T-helper 2 cell treated with Interferon-gamma antibody and Interleukin-4, amounts not matched to agents 100 ng/mL and 5 ng/mL, for 36 hours (primary cell): Measurements from ENCODE around the gene MLC1. TPM values are rescaled to one million over a fixed set of nuclear protein-coding genes. Genes with fewer than 3 reads are reported as not detected.

Source experiments
- intact Hi-C: fragments of 100-400 bp; cut with micrococcal nuclease; formaldehyde crosslinking; loops from one replicate; pipeline ENCODE4 v1.15.1; 2023
- total RNA-seq: library from RNA; stranded (reverse); gene quantifications from 2 replicates; pipeline ENCODE4 v1.2.3, GENCODE V29; 2022

The MLC1 gene
- total RNA-seq, 1 donor from 2014 or later: 0.32 TPM

DNA sequence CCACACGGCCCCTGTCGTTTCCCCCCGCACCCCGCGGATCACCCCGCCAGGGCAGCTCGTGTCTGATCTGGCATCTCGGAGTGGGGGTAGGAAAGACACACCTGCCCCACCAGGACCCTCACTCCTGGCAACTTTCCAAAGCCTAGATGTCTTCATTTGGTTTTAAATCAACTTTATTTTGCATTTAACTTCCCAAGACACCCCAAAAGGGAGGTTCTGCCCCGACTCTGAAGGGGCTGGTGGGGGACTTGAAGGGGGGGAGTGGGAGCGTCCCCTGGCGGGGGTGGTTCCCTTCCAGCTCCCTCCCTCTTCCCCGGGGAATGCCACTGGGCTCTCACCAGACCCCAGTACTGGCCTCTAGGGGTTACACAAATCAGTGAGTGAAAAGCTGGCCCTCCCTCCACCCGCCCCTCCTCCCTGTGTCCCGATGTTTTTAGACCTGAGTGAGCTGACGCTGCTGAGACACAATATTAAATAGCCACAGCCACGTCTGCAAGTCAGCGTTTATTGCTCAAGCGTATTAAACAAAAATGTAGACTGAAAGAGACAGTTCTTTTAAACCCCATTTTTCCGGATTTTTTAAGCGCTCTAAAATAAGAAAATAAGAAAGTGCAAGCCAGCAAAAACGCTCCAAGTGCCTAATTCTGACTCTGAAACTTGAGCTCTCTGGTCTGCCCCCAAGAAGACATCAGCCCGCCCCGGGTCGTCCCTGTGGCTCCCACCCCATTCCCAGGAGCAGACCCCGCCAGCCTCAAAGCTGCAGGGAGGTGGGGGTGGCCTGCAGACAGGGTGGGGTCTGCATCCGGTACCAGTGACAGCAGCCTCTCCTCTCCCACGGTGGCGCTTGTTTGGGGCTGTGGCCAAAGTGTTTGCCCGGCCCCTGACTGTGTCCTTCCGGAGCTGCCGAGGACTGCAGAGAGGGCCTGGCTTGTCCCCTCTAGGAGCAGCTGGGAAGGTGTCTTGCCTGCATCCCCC lies 26.0 kb downstream of the MLC1 start:
- intact Hi-C loops: no loop called here

DNA sequence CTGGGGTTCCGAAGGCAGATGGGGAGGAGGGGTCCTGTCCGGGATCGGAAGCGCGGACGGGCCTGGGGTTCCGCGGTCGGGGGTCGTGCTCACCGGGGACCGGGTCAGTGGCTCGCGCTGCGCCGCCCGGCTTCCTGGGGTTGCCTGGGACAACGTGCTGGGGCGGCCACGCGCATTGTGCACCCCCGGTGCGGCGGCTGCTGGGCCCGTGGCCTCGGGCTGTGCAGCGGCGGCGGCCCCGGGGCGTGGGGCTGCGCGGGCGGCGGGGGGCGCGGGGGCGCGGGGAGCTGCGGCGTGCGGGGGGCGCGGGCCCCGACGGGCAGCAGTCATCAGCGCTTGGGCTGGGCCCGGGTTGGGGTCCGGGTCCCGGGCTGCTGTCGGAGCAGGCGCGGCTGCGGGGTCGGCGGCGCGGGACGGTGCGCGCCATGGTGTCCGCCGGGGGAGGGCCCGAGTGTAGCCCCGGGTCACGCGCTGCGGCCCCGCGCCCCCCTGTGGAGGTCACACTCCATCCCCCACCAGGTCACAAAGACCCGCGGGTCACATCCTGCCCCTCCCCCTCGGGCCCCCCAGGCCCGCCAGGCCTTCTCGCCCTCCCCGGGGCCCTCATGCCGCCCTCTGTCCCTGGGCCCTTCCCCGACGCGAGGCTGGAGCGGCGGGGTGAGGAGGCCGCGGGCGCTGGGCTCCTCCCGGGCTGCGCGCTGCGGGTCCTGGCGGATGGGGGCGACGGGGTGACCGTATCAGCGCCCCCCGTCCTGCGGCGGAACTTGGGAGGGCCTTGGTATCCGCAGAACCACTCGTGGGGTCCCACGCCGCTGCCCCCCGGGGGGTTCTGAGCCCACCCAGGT lies 26.9 kb downstream of the MLC1 start, which contains the start of gene TTLL8:
TTLL8 (minus strand) TSS at position 238 of the 845 bp plus-strand sequence.
- intact Hi-C loops: no loop called here

DNA sequence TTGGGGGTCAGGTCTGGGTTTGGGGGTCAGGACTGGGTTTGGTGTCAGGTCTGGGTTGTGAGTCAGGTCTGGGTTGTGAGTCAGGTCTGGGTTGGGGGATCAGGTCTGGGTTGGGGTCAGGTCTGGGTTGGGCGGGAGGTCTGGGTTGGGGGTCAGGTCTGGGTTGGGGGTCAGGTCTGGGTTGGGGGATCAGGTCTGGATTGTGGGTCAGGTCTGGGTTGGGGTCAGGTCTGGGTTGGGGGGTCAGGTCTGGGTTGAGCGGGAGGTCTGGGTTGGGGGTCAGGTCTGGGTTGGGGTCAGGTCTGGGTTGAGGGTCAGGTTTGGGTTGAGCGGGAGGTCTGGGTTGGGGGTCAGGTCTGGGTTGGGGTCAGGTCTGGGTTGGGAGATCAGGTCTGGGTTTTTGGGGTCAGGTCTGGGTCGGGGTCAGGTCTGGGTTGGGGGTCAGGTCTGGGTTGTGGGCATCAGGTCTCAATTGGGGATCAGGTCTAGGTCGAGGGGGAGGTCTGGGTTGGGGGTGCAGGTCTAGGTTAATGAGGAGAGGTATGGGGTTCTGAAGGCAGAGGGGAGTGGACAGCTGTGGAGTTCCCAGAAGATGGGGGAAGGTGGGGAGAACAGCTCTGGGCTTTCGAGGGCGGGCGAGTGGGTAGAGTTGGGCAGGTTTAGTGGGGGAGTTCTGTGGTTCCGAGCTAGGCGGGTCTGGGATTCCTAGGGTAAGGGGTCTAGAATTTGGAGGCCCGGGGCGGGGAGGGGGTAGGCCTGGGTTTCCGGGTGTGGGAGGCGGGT lies 27.8 kb downstream of the MLC1 start:
- intact Hi-C loops: no loop called here

DNA sequence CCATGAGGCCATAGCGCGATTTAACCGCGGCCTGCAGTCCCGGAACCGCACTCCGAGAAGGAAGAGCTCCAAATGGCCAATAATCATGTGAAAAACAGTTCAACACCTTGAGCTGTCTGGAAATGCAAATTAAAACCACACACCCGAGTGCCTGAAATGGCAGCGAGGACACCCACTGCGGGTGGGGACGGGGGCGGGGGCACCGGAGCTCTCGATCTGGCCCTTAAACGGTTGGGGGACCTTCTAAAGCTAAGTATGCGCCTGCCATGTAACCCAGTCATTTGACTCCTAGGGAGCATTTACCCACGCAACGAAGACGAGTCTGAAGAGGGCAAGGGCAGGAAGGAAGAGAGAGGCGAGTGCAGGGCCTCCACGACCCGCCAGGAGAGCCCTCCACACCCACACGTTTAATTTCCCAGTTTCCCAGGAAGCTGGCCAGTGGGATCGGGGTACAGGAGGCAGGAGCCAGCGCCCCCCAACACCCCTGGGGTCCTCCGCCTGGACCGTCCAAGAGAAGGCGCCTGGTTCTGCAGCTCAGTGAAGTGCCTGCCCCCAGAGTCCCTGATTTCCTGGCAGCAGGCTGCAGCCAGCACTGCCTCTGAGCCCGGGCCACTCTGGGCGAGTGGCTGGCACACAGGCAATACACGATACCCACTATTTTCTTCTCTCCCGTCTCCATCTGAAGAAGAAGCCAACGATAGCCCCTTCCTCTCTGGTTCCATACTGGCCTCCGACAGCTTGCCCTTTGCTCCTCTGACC lies 28.8 kb downstream of the MLC1 start:
- intact Hi-C loops: no loop called here

DNA sequence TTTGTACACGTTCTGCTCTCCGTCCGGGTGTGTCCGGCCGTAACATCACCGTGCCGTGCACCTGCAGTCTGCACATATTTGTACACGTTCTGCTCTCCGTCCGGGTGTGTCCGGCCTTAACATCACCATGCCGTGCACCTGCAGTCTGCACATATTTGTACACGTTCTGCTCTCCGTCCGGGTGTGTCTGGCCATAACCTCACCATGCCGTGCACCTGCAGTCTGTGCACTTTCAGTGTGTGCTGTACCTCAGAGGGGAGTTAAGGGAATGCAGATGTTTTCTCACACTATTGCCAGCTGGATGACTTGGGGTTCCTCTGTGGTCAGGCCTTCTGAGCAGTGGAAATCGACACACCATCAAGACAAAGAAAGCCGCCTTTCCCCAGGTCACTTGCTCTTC lies 31.4 kb downstream of the MLC1 start:
- intact Hi-C loops: no loop called here

DNA sequence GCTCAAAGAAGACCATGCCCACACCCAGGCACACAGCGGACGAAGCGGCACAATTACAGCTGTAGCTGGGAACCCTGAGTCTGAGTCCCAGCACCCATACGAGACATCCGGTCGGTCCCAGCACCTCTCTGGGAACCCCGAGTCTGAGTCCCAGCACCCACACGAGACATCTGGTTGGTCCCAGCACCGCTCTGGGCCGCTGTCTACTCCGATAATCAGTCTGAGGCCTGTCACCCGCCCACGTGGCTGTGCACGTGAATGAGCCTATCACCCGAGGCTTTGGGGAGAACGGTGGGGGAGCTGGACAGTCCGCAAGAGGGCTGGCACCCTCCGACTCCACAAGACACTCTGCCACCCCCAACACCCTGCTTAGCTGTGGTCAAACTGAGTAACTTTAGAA lies 33.3 kb downstream of the MLC1 start:
- intact Hi-C loops: no loop called here

DNA sequence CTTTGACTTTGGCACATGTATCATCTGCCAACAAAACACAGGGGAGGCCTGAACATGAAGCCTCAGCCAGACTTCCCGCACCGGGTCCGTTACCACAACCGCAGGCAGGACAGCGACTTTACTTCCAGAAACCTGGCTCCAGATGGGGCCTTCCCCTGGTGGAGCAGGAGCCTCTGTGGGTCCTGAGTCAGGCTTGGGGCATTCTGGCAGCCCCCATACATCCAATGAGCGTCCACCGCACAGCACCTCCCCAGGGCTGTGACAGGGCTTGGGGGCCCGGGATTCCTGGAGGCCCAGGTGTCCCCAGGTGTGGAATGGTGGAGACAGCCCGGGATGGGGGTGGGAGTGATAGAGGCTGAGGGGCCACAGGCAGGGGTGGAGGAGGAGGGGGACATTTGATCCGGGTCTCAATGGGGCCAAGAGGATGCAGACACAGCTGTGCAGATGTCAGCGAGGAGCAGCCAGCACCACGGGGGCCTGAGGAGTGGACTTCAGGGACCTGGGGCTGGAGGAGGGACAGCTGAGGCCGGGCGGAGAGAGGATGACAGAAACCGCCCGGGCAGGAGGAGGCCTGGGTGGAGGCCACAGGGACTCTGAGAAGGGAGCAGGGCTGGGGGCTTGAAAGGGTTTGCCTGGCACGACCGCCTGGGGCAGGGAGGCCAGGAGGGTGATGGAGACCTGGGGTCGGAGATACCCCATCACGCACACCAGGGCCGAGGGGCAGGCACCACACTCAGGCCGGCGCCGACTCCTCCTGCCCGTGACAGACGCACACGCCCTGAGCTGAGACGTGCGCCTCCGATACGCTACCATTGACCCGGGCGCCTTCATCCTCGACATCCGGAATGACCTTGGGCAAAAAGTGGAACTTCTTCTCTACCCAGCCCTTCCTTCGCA lies 35.7 kb downstream of the MLC1 start:
- intact Hi-C loops: no loop called here

DNA sequence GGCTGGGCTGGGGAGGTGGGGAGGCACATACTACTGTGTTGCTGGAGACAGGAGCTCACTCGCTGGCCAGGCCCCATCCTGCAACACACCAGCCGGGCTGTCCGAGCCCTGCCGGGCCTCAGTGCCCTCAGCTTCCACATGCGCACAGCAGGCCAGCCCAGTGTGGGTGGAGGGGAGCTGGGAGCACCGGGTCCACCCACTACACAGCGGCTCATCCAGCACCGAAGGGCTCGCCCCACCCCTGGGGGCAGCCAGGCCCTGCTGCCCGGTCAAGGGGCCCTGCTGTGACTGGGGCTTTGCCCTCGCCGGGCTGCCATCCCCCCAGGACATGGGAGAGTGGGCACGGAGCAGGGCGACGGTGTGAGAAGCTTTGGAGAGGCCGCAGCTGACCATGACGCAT lies 36.4 kb downstream of the MLC1 start:
- intact Hi-C loops: no loop called here

DNA sequence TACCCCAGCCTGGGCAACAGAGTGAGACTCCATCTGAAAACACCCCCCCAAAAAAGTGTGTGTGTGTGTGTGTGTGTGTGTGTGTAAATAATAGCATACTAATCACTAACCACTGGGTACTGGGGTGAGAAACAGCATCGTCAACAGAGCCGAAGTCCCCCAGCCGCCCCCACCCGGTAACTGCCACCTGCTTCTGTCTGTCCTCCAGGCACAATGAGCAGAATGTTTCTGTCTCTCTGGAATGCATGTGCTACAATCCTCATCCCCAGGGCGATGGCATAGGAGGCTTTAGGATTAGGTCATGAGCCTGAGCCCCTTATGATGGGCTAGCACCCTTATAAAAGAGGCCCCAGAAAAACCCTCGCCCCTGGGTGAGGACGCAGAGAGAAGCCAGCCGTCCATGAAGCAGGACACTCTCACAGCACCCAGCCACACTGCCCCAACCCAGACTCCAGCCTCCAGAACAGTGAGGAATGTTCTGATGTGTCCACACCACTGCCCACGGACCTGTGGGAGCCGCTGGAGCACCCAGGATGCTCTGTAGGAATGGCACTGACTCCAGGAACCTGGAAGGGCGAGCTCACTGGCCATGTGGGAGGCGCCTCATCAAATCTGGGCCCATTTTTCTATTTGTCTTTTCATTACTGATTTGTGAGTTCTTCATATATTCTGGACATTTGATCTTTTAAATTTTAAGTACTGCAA lies 37.0 kb downstream of the MLC1 start:
- intact Hi-C loops: no loop called here

DNA sequence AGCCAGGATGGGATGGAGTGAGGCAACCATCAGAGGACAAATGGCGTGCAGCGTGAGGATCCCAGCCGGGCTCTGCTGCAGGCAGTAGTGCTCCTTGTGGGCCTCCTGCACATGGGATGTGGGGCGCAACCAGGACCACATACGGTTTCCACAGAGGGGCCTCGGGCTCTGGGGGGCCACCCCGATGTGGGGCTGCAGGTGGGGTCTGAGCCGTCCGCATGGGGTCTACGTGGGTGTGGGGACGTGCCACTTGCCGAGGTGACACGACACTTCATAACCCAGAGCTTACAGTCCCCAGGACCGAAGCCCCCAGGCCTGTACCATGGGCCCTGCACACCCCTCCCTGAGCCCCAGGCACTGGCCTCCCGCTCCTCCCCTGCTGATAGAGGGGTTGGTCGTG lies 37.9 kb downstream of the MLC1 start:
- intact Hi-C loops: no loop called here

DNA sequence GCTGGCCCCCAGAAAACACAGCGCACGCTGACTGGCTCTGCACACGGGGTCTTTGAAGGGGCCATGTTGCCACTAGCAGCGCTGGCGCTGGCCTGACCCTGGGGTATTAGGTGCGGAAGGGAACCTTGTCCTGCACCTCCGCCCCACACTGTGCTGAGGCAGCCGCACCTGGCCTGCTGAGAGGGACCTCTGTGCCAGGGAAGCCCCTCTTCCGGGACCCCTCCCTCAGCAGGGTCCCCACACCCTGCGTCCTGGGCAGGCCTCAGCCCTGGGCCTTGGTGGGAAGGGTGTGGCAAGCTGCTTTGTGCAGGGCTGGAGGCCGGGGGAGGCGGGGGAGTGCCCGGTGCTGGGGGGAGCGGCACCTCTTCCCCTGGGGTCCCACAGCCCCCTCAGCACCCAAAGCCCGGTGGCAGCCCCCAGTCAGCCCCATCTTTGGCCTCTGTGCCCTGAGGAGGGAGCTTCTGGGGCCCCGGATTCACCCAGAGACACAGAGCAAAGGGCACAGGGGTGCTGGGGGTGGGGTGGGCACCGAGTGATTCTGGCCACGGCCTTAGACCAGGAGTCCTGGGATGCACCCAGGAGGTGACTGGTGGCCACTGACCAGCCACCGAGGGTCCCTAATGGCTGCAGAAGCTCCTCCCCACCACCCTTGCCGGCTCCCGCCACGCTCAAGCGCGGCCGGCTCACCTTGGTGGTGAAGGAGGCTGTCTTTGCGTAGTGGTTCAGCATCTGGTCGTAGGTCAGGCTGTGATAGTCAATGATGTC lies 38.6 kb downstream of the MLC1 start:
- intact Hi-C loops: no loop called here

DNA sequence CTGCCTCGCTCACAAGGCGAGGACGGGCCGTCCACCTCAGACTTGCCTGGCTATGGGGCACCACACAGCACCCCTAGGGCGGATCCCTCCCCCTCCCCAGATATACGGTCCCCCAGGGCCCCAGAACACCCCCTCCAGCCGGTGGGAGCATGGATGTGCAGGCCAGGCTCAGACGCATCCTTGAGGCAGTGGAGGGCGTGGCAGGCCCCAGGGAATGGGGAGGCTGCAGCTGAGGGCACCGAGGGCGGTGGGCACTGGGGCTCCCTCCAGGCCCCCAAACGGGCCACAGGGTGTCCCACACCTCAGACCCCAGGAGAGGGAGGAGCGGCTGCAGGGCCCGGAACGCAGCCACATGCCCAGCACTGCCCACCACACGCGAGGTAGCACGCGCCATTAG lies 39.2 kb downstream of the MLC1 start:
- intact Hi-C loops: no loop called here

DNA sequence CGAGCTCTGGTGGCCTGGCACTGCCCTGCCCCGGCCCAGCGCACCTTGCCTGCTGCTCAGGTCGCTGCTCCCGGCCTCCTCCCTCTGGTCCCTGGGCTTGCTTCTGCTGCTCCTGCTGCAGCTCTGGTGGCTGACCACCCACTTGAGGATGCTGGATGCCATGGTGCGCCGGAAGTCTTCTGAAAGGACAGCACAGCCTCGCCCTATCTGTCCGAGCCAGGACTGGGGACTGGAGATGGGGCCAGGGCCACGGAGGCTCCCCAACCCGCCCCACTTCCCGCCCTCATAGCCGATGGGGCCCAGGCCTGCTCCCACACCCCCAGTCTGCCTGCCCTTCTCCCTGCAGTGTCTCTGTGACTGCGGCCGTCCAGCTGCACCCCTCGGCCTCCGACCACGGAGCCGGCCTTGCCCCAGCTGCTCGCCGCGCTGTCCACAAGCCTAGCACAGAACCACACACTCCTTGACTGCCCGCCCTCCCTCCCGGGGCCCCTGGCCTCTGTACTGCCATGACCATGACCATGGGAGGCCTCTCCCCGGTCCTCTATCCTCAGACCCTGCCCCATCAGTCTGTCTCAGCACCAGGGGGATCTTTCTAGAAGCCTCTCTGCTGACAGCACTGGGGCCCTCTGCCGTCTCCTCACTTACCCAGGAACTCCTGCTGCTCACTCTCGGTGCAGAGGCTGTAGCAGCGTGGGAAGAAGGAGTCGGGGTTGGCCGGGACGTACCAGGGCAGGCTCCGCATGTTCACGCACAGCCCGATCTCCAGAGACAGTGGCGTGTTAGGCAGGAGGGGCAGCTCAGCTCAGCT lies 39.8 kb downstream of the MLC1 start:
- intact Hi-C loops: no loop called here

DNA sequence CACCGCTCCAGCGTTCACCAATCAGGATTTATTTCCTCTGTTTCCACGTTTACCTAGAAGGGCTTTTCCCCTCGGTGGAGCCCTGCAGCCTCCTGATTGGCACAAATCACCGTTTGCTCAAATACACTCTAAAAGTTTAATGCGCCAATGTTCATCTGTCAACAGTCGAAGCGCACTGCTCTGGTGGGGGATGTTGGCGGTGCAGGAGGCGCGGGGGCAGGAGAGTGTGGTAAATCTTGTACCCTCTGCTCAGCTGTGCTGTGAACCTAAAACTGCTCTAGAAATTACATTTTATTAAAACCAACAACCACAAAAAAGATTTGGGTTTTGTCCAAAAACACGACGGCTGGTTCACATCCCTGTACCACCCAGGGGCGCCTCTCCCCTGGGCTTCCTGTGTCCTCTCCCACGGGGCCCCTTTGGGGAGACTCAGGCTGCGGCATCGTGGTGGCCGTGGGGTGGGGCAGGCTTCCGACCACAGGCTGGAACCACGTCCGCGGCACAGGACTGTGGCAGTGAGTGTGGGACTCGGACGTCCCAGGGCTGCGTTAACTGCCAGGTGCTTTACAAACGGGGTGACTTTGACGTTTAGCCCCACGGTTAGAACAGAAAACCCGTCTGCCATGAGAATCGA lies 40.6 kb downstream of the MLC1 start:
- intact Hi-C loops: no loop called here

DNA sequence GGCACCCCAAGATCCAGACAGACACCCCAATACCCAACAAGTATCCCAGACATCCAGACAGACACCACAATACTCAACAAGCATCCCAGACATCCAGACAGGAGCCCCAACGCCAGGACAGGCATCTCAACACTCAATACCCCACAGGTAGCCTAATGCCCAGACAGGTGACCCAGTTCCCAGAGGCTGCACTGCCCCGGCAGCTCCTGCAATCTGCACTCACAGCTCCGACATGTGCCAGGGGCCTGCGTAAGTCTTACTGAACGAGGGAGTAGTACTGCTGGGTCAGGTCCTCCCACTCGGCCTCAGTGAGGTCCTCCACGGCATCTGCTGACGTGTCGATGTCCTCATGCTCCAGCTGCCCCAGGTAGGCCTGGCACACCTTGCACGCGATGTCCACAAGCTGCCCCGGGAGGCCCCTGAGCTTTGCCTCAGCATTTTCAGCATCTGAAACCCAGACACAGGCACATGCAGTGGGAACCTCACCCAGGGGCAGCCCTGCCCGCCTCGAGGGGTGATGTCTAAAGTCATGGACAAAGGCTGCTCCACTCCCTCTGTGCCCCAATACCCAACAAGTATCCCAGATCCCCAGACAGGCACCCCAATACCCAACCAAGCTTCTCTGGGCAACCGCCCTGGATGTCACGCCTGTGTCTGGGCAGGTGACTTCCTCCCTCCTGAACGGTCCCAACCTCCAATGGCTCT lies 43.7 kb downstream of the MLC1 start:
- intact Hi-C loops: no loop called here

DNA sequence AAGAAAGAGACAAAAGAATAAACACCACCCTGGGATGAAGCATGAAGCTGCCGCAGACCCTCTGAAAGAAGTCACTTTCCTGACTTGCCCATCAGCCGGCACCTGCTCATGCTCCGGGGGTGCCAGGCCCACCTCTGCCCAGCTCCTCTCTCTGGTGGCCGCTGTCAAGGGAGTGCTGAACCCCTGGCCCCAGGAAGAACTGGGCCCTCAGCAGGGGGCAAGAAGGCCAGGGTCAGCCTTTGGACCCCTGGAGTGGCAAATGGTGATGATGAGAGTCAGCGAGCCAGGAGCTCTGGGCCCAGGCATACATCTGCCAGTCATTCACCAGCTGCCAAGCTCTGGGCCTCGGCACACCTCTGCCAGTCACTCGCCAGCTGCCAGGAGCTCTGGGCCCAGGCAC lies 44.5 kb downstream of the MLC1 start:
- intact Hi-C loops: no loop called here
